ENCODE results near the gene SLN.

The SLN gene

DNA sequence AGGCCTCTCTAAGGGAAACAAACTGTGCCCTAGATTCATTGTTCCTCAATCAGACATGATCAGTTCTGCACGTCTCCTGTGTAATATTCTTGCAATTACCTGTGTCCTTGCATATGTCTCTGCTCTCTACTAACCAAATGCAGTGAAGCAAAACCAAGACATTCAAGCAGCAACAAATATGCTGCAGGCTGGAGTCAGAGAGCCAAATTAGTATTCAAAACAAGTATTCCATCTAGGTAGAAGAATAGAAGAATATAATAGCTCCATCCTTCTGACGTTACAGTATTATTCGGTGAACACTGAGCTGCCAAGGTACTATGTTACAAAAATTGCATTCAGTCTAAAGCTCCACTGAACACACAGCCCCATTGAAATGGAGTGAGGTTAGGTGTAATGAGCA, 51.8 kb downstream of the SLN start:
- ATAC-seq: no peak
- no peak for TF ChIP-seq CSRNP3 (CRISPR knock-in tag; IDR thresholded peaks at IDR 0.05)
- TF ChIP-seq ARNTL (CRISPR knock-in tag; IDR thresholded peaks at IDR 0.05; ENCODE audit: borderline replicate concordance, low read depth): no peak
- TF ChIP-seq, protein P1, sequence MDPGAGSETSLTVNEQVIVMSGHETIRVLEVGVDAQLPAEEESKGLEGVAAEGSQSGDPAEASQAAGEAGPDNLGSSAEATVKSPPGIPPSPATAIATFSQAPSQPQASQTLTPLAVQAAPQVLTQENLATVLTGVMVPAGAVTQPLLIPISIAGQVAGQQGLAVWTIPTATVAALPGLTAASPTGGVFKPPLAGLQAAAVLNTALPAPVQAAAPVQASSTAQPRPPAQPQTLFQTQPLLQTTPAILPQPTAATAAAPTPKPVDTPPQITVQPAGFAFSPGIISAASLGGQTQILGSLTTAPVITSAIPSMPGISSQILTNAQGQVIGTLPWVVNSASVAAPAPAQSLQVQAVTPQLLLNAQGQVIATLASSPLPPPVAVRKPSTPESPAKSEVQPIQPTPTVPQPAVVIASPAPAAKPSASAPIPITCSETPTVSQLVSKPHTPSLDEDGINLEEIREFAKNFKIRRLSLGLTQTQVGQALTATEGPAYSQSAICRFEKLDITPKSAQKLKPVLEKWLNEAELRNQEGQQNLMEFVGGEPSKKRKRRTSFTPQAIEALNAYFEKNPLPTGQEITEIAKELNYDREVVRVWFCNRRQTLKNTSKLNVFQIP (CRISPR knock-in tag; IDR thresholded peaks at IDR 0.05; ENCODE audit: borderline replicate concordance, low read depth): no peak
- TF ChIP-seq ZNF70 (CRISPR knock-in tag; IDR thresholded peaks at IDR 0.05): no peak
- TF ChIP-seq ESRRG (CRISPR knock-in tag; IDR thresholded peaks at IDR 0.05): no peak
- TF ChIP-seq ZNF565 (CRISPR knock-in tag; conservative IDR thresholded peaks at IDR 0.05; ENCODE audit: low read depth): no peak
- no peak for TF ChIP-seq ZFP3 (CRISPR knock-in tag; IDR thresholded peaks at IDR 0.05)
- no peak for TF ChIP-seq ZC3H10 (CRISPR knock-in tag; IDR thresholded peaks at IDR 0.05)
- no peak for TF ChIP-seq PATZ1 (CRISPR knock-in tag; IDR thresholded peaks at IDR 0.05; ENCODE audit: borderline replicate concordance)
- no peak for TF ChIP-seq CREB5 (CRISPR knock-in tag; IDR thresholded peaks at IDR 0.05; ENCODE audit: low read depth)
- TF ChIP-seq OSR1 (CRISPR knock-in tag; IDR thresholded peaks at IDR 0.05): no peak
- no peak for TF ChIP-seq PPARA (CRISPR knock-in tag; IDR thresholded peaks at IDR 0.05; ENCODE audit: borderline replicate concordance)
- no peak for TF ChIP-seq TOX (CRISPR knock-in tag; IDR thresholded peaks at IDR 0.05; ENCODE audit: borderline replicate concordance)
- TF ChIP-seq ISL1 (CRISPR knock-in tag; IDR thresholded peaks at IDR 0.05): no peak
- TF ChIP-seq, protein P2, sequence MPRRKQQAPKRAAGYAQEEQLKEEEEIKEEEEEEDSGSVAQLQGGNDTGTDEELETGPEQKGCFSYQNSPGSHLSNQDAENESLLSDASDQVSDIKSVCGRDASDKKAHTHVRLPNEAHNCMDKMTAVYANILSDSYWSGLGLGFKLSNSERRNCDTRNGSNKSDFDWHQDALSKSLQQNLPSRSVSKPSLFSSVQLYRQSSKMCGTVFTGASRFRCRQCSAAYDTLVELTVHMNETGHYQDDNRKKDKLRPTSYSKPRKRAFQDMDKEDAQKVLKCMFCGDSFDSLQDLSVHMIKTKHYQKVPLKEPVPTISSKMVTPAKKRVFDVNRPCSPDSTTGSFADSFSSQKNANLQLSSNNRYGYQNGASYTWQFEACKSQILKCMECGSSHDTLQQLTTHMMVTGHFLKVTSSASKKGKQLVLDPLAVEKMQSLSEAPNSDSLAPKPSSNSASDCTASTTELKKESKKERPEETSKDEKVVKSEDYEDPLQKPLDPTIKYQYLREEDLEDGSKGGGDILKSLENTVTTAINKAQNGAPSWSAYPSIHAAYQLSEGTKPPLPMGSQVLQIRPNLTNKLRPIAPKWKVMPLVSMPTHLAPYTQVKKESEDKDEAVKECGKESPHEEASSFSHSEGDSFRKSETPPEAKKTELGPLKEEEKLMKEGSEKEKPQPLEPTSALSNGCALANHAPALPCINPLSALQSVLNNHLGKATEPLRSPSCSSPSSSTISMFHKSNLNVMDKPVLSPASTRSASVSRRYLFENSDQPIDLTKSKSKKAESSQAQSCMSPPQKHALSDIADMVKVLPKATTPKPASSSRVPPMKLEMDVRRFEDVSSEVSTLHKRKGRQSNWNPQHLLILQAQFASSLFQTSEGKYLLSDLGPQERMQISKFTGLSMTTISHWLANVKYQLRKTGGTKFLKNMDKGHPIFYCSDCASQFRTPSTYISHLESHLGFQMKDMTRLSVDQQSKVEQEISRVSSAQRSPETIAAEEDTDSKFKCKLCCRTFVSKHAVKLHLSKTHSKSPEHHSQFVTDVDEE (CRISPR knock-in tag; IDR thresholded peaks at IDR 0.05): no peak
- TF ChIP-seq ZFP30 (CRISPR knock-in tag; IDR thresholded peaks at IDR 0.05): no peak
- TF ChIP-seq CSDC2 (CRISPR knock-in tag; IDR thresholded peaks at IDR 0.05): no peak
- TF ChIP-seq RARB (CRISPR knock-in tag; IDR thresholded peaks at IDR 0.05): no peak

DNA sequence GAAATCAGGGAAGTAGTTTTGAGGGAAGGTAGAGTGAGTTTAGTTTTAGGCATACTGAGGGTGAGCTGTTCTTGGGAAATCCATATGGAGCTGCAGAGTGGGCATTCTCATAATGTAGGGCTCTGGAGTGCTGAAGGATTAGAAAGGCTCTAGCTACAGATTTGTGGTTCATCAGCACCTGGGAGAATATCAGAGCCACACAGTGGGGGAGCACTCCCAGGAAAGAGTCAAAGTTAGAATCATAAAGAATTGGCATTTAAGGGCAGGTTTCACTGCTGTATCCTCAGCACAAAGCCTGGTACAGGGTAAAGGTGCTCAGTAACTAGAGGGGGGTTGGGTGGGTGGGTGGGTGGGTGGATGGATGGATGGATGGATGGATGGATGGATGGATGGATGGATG, 52.5 kb downstream of the SLN start:
- no peak for ATAC-seq
- no peak for TF ChIP-seq OSR1 (CRISPR knock-in tag; IDR thresholded peaks at IDR 0.05)
- no peak for TF ChIP-seq CSRNP3 (CRISPR knock-in tag; IDR thresholded peaks at IDR 0.05)
- no peak for TF ChIP-seq ARNTL (CRISPR knock-in tag; IDR thresholded peaks at IDR 0.05; ENCODE audit: borderline replicate concordance, low read depth)
- TF ChIP-seq GLIS3 (CRISPR knock-in tag; IDR thresholded peaks at IDR 0.05): no peak
- no peak for TF ChIP-seq CREB5 (CRISPR knock-in tag; IDR thresholded peaks at IDR 0.05; ENCODE audit: low read depth)
- TF ChIP-seq PATZ1 (CRISPR knock-in tag; IDR thresholded peaks at IDR 0.05; ENCODE audit: borderline replicate concordance): no peak
- no peak for TF ChIP-seq ISL1 (CRISPR knock-in tag; IDR thresholded peaks at IDR 0.05)
- TF ChIP-seq ZFP30 (CRISPR knock-in tag; IDR thresholded peaks at IDR 0.05): no peak
